ENCODE results near the gene CPTP.

CPTP gene

DNA sequence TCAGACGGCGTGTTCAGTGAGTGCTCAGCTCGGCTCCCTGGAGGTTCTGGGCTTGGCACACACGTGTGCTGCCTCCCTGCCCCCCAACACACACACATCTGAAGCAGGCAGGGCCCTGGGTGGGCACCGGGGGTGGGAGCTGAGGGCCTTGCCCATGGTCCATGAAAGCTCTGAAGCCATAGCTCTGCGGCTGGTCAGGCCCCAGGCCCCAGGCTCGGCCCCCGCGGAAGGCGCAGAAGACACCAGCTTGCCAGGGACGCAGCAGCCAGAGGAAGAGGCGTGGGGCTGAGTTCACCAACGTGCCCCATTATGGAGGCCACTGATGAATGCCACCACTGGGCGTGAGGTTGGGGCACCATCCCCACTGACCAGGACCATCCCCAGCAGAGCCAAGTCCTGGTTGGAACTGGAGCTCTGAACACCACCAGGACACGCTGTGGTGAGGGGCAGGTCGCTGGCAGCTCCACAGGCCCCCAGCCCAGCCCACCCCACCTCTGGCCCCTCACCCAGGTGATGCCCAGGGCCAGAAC lies 46.2 kb downstream of the CPTP start:
- DNase-seq = no peak

DNA sequence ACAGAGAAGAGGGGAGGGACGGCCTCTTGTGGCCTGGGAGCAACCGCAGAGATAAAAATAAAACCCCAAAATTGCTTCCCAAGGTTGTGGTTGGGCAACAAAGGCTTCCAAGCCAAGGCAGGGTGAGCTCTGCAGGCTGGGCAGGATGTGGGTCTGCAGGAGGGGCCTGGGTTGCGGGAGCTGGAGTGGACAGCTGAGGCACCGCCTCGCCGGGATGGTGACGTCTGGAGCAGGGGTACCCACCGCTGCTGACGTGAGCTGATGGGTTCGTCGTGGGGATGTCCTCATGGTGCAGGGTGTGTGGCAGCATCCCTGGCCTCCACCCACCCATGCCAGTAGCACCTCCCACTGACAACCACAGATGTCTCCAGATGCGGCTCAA lies 46.8 kb downstream of the CPTP start:
- no peak for DNase-seq

DNA sequence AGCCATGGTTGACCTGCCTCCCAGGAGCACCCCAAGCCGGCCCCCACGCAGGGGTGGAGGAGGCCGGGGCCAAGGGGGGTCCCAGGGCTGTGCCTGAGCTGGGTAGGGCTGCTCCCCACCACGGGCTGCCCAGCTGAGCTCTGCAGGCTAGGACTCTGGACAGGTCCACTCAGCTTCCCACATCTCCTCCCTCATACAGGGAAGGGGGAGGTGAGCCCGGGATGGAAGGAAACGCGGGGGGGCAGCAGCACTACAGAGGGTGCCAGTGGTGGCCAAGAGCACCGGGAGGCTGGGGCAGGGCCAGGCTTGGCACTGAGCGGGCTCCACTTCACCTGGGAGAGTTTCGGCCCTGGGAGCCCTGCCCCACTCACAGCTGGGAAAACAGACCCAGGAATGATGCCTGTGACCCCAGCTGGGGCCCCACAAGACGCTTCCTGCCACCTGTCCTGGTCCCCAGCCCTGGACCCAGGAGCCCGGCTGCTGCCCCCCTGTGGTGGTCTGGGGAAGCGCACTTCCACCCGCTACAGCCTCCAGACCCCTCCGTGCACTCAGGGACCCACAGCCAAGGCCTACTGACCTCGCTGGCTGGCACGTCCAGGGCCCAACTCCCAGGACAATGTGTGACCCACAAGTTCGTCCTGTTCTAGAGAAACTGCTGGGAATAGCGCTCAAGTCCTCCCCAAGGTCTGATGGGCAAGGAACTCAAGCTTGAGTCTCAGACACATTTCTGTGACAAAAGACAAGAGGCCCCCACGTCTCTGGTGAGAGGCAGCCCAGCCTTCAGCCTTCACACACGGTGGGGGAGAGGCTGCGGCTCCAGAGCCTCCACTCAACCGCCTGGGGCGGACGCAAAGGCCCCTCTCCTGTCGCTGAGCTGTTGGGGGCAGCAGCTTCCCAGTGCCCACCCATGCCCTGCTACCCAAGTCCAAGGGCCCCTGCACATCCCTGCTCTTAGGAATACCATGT lies 47.4 kb downstream of the CPTP start:
- peak; percentile 50 to 76 for DNase-seq

DNA sequence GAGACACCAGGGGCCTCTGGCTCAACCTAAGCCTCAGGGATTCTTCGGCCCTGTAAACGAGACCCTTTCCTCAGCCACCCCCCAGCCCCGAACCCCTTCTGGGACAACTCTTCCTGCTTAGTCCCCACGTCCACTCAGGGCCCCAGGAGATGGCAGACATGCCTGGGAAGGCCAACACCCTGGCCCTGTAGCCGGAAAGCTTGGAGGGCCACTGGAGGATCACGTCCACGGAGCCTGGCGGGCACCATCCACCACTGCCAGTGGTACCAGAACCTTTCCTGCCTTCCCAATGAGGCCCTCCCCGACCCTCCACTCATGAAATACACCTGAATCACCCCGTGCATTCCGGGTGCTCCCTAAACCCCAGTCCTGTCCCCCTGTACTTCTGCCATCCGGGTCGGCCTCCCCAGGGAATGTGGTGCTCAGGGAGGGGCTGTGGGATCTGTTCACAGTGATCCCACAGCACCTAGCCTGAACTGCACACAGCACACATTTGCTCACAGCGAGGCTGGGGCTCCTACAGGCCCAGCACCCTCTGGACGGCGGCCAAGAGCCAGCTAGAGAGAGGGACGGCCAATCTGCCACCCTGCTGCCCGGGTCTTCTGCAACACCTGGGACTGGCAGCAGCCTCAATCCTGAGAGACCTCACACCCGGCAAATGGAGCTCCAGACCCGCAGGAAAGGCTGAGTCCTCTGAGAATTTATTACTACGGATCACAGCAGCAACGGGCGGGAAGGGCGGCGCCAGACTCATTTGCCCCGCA lies 48.6 kb downstream of the CPTP start:
- no peak for DNase-seq

DNA sequence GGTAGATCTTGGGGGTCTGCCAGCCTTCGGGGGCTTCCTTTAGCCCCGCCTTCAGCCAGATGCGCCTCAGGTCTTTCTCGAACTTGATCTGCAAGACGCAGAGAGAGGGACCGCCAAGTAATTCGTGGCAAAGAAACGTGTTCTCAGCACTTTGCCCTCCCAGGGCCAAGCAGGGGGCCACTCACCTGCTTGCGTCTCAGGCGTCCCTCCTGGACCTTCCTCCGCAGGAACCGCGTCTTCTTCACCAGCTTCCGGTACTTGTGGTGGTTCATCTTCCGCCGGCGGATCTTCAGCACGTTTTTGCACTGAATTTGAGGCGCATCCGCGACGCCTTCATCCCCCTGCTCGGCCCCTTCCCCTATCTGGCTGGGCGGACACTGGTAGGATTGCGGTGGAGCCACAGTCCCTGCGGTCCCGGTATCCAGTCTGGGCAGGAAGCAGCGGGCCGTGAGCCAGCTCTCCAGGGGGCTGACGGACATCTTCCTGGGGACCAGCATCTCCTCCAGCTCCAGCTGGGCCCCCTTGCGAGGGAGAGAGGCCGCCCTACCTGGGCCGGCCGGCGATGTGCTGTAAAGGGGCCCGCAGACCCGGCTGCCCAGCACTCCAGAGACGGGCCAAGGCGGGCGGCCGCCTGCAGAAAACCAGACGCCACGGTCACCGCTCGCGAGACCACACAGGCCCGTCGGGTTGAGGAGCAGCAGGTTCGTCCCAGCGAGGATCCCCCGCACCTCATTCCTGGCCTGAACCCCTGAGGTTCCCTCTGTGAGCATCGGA lies 49.4 kb downstream of the CPTP start:
- DNase-seq = no peak

DNA sequence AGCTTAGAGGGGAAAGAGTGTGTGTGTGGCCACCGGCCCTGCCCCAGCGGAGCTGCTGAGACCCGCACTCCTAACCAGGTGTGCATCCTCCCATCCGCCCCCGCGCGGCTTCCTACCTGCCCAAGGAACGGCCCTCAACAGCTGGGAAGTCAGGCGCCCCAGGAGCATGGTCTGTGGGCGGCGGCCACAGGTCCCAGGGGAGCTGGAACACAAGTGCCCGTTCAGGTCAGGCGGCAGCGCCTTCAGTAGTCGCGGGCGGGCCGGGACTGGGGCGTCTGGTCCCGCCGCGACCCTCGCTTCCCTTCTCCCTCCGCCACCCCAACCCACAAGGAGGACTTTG lies 50.0 kb downstream of the CPTP start:
- no peak for DNase-seq

DNA sequence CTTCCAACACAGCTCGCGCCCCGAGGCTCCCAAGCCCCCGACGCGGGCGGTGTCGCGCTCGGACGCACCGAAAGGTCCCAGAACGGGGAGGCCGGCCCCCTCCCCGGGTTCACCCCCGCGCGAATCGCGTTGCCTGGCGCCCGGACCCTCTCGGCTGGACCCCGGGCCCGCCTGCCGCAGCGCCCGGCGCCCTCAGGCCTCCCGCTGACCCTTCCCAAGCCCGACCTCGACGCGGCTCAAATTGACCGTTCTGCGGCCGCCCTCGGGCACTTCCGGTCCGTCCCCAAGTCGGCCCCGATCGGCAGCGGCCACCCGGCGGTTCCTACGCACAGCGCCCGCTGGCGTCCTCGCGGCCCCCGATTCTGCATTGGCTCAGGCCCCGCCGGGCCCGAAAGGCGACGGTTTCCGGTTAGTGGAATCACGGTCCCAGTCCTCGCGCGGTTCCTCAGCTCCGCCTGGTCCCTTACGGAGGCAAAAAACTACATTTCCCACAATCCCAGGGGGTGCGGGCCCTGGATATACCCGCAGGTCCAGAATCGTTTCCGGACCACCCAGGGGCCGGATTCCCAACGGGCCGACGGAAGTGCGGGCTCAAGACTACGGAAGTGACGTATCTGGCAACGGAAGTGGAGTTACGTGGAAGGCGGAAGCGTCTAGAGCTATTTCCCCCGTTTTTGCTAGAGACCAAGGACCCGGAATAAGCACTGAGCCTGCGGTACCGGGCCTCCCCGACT lies 50.5 kb downstream of the CPTP start, which contains the start of gene AURKAIP1:
AURKAIP1 (minus strand) TSS at position 279 of the 734 bp plus-strand sequence. CDS start 451 bp downstream, outside the sequence.
- DNase-seq = peak; percentile 99

DNA sequence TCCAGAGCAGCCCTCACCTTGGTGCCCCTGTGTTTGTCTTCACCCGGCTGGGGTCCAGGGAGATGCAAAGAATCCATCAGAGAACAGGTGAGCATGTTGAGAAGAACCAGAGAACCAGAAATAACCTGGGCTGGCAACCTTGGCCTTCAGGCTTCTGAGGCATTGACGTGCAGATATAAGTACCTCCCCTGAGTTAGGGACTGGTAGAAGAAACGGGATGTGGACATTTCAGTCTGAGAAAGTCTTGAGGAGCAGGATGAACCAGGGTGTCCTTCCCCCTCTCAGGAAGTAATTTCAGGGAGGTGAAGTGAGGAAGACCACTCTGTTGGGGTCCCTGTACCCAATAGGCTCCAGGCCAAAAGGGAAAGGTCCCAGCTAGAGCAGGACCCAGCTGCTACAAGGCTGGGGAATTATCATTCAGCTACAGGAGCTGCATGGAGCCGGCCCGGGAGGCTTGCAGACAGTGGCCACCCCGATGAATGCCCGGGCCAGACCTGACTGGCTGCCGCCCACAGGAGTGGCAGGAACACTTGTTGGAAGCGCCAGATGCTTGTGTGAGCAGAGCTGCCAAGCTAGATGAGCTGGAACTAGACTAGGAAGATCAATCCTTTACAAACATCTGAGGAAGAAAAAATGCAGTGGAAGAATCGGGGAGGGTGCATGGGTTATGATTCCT lies 52.1 kb downstream of the CPTP start:
- no peak for DNase-seq

DNA sequence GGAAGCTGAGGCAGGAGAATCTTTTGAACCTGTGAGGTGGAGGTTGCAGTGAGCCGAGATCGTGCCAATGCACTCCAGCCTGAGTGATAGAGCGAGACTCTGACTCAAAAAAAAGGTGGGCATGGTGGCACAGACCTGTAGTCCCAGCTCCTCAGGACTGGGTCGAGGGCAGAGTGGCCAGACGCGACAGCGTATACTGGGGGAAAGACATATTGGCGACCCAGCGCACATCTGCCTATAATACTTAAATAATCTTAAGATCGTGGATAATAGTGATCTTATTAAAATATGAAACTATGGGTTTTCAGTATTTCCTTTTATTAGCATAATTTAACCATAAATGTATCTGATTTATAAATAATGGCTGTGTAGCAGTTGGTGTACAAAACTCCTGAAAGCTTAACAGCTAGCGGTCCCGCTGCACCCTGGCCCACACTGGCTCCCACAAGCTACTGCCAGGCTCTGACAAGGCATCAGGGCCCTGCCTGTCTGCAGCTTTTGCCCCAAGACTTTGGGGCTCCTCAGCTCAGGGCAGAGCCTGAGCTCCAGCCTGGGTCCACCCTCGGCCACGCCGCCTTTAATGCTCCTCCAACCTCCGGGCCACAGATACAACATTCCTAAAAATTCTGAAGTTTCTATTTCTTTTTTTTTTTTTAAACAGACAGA lies 53.1 kb downstream of the CPTP start:
- no peak for DNase-seq
